Loucy (cell line): Measurements from ENCODE around the gene ZNF670.

Experiments
- CTCF ChIP-seq: fragments of 200-600 bp; sonication (generic); conservative IDR thresholded peaks from 2 replicates; pipeline ENCODE4 v1.5.1; 2014; ENCODE audit warnings: mild to moderate bottlenecking, antibody characterized with exemption, low read length
- EZH2phosphoT487 ChIP-seq: fragments of 200-600 bp; IDR thresholded peaks from 2 replicates; pipeline ENCODE4 v1.6.1; 2018; ENCODE audit warnings: antibody characterized with exemption, mild to moderate bottlenecking, moderate library complexity, borderline replicate concordance

GRCh38 chr1:247047260-247047659 is 31.4 kb downstream of the ZNF670 start:
- TF ChIP-seq CTCF (no peak), EZH2phosphoT487 (no peak)
